DMS153 (cell line): ENCODE data around the gene TANGO2.
"Not testable (repeated sequence)": the region's sequence is repeated elsewhere in the genome, so short reads cannot be mapped to it uniquely, and the experiment has no call there.

Experiments
- DNase-seq: peaks from one replicate; lab custom pipeline; 2025; lab: John Stamatoyannopoulos, UW

Gene TANGO2

DNA sequence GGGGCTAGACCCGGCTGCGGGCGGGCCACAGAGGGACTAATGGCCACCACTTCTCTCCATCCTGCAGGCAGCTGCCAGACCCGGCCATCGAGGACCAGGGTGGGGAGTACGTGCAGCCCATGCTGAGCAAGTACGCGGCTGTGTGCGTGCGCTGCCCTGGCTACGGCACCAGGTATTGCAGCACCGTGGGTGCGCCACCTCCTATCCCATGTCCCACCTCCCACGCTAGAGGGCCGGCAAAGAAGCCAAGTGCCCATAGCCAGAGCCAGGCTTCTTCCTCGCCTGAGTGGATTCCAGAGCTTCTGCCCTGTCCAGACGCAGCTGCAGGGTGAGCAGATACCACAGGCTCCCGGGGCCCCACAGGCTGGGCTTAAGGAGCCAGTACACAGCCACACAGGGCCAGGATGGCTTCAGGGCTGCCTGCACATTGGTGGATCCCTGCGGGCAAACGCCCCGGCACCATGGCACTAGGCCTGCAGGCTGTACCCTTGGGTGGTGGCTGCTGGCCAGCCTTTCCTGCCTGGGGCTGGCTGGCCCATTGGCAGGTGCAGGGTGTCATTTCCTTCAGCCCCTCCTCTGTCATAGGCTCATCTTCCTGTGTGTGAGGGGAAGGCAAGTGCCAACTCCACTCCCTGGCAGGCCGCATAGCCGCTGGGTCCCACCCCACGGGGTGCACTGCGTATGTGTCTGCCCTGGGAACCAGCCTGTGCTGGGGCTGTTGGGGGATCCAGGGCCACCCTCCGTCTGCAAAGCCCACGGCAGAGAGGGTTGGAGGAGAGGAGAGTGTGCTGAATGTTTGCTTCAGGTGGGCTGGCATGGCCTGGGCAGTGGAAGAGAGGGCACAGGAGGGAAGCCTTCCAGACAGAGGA lies 42.6 kb downstream of the TANGO2 start:
- no peak for DNase-seq

DNA sequence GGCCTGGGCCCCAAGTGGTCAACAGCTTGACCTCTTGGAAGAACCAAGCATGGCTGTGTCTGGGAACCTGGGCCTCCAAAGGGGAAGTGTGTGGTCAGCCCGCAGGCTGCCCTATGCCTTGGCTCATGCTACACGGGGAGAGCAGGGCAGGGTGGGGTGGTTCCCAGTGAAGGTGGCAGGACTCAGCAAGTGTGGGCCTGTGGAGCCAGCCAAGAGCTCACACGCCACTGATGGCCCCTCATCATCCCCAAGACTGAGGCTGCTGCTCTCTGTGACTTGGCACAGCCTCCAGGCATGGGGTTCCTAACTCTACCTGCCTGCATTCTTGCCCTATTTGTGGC lies 43.2 kb downstream of the TANGO2 start:
- DNase-seq, result no peak

DNA sequence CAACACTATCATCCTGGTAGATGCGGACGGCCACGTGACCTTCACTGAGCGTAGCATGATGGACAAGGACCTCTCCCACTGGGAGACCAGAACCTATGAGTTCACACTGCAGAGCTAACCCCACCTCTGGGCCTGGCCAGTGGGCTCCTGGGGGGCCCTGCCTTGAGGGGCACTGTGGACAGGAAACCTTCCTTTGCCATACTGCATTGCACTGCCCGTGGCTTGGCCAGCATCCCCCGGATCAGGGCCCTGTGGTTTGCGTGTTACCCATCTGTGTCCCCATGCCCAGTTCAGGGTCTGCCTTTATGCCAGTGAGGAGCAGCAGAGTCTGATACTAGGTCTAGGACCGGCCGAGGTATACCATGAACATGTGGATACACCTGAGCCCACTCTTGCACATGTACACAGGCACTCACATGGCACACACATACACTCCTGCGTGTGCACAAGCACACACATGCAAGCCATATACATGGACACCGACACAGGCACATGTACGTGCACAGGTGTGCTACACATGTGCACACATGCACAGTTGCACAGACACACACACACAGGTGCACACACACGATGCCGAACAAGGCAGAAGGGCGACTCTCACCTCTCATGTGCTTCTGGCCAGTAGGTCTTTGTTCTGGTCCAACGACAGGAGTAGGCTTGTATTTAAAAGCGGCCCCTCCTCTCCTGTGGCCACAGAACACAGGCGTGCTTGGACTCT lies 43.8 kb downstream of the TANGO2 start:
- DNase-seq, result no peak

DNA sequence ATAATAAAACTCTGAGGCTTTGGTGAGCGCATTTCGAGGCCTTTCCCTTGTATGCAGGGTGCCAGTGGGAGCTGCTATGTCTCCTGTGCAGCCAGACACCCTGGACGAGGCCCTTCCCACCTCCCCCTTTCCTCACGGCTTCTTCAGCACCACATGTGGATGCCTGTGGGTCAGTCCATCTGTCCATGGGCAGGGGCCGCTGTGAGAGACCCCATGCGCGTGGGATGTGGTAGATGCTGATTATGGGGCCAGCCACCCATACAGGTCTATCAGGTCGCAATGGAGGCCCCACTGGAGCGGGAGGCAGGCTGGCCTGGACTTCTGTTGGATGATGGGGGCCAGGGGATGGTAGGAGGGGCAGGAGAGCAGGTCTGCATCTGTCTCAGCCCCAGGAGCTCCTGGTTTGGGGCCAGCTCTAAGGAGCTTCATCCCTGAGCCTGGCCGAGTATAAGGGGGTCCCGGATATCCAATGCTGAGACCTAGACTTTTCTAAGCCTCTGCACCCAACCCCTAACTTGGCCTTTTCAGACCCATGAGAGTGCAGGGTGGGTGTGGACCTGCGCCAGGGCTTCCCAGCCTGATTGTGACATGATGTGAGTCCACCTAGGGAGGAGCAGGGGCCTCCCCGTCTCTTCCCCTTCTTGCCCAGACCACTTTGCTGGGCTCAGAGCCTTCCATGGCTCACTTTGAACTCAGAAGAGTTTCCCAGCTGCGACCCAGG lies 45.1 kb downstream of the TANGO2 start:
- DNase-seq, result no peak

DNA sequence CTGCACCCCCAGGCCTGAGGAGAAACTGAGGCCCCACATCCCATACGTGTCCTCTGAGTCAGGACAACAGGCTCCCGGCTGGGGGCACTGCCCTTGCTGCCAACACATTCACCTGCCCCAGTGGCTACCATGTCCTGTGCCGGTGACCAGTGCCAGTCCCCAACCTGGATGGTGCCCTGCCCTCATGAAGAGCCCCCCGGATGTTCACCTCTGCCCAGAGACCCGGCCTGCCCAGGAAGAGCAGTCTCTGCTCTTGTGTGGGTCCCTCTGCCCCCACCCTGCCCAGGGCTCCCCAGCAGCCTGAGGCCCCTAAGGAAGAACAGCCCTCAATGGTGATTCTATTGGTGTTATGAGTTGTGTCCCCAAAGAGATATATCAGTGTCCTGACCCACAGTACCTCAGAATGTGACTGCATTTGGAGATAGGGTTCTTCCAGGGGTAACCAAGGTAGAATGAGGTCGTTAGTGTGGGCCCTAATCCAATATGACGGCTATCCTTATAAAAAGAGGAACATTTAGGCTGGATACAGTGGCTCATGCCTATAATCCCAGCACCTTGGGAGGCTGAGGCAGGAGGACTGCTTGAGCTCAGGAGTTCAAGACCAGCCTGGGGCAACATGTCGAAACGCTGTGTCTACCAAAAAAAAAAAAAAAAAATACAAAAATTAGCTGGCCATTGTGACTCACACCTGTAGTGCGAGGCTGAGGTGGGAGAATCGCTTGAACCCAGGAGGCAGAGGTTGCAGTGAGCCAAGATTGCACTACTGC lies 45.9 kb downstream of the TANGO2 start:
- DNase-seq, result no peak

DNA sequence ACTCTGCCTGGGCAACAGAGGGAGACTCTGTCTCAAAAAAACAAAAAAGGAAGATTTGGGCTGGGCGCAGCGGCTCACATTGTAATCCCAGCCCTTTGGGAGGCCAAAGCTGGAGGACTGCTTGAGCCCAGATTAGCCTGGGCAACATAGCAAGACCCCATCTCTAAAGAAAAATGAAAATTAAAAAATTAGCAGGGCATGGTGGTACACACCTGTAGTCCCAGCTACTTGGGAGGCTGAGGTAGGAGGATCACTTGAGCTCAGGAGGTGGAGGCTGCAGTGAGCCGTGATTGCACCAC lies 46.4 kb downstream of the TANGO2 start:
- not testable (repeated sequence) for DNase-seq

DNA sequence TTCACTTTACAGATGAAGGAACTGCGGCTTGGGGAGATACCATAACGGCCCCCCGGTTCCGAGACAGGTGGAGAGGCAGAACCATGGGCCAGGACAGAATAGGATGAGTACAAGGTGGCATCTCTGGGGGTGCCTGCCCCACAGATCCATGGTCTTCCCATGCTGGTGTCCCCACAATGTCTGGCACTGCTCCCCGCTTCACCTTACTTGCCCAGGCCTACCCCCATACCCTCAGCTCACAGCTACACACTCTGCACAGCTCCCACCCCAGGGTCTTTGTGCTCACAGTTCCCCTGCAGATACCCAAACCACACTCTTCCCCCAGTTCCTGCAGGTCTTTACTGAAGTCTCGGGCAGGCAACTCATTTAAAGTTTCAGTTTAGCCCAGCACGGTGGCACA lies 47.7 kb downstream of the TANGO2 start:
- DNase-seq, result no peak

DNA sequence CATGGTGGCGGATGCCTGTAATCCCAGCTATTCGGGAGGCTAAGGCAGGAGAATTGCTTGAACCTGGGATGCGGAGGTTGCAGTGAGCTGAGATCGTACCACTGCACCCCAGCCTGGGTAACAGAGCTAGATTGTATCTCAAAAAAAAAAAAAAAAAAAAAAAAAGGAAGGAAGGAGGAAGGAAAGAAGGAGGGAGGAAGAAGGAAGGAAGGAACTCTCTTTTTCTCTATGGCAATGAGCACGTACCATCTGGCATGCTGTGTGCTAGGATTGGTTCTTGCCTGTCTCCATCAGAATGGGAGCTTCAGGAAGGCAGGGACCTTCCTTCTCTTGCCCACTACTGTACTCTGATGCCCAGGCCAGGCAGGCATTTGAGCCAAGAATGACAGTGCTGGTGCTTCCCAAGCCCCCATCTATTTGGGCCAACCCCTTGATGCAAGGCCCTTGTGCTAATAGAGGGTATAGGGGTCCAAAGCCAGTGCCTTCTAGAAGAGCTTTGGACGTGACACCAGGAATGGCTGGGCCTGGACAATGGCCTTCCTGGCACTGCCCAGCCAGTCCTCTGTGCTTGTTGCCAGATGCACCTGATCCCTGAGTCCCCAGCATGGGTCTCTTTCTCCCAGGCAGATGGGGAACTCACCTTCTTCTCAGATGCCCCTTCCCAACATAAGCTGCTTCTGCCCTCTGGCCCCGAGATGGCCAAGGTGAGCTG lies 48.6 kb downstream of the TANGO2 start:
- DNase-seq, result no peak

DNA sequence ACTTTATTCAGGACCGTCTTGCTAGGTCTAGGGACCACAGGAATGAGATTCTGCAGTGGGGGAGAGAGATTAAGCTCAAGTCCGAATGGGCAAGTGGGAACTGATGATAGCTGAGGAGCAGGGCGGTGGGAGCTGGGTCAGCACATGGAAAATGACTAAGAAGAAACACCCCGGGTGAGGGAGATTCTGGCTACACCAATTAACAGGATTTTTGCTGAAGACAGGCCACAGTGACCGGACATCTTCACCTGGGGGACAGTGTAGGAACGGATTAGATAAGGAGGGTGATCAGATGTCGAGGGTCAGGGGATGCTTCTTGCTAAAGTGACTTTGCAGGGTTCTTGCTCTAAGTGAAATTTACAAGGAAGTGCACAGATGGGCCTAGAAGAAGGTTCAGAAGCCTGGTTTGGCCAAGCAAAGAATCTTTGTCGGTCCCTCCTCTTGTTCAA lies 50.6 kb downstream of the TANGO2 start:
- DNase-seq, result no peak

DNA sequence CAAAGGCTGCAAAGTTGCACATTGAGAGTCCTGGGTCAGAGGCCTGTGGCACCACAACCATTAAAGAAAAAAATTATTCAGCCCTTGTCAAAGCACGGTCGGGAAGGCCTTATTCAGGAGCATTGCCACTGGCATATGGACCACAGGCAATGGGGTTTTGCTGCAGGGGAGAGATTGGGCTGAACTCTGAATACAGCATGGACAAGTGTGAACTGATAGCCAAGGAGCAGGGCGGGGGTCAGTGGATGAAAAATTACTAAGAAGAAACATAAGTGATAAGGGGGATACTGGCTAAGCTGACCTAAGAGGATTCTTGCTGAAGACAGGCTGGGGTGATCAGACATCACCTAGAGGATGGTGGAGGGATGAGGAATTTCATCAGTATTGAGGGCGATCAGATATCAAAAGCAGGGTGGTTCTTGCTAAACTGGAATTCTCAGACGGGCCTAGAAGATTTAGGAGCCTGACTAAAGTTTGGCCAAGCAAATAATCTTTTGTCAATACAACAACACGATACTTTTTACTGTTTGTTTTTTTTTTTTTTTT lies 55.8 kb downstream of the TANGO2 start:
- DNase-seq, result no peak

DNA sequence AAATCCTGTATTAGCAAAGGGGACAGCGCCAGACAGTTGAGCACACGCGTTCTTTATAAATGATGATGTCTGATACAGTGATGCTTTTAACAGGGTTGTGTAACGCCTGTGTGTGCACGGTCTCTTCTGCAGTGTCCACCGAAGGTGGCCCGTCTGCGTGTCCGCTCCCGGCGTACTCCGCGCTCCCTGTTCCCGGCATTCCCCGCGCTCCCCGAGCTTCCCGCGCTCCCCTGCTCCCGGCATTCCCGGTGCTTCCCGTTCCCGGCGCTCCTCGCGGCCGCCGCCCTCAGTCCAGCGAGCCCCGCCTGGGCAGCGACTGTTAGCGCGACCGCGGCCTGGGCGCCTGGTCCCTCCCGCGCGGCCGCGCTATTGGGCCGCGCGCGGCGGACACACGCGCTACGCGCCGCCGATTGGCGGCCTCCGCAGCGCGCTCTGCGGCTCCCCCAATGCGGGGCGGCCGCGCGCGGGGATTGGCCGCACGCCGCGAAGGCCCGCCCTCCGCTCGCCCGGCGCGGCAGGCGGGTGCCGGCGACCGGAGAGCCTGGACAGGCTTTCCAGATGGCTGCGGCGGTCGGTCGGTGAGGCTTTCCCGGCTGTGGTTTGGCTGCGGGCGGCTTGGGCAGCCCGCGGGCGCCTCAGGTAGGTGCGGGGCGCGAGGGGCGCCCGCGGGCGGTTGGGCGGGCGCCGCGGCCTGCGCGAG lies 59.0 kb downstream of the TANGO2 start, which contains the start of gene DGCR8:
DGCR8 (plus strand) TSS at position 497 of the 700 bp plus-strand sequence. CDS start 5,723 bp downstream, outside the sequence.
- DNase-seq, result peak; percentile 95

DNA sequence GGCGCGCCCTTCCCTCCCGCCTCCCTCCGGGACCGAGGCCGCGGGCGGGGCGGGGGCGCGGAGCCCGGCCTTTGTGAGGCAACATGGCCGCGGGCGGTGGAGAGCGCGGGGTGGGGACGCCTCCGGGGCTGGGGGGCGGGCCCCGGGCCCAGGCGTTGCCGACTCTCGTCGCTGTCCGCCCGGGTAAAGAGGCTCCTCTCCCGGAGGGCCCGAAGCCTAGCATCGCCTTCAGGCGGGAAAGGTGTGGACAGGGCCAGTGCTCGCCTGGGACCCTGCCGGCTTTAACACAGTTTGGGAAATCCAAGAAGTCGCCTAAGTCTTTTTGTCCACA lies 59.5 kb downstream of the TANGO2 start:
- no peak for DNase-seq

DNA sequence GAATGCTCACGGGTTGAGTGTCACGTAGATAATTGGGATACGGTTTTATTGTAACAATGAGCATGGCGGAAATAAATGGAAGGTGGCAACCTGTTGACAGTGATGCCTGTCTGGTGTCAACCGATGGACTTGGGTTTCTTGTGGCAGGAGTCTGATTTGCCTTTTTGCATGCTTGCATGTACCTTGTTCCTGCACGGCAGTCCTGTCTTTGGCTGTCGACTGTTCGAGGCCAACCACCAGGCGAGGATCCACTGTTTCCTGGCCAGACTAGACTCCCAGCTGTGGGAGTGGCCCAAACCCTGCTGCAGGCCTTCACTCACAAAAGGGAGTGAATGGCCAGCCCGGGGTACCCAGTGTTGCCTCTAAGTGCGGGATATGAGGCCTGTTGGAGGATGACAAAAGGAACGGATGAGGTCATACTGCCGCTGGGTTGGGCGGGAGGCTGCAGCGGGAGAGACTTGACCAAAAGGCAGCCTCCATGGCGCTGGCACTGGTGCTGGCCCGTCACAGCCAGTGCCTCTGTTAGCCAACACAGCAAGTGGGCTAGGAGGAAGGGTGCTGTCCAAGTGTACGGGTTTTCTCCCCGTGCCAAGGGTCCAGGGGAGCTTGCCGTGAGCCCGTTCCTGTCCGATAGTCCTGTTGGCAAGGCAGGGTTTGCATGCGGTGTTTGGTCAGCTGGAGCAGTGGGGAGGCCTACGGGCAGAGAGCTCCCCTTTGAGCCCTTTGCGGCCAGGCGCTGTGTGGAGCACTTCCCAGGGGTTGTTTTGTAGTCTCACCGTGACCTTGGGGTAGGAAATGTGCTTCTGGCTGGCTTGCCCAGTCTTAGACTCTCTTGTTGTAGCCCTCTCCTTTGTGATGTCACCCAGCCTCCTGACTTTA lies 60.1 kb downstream of the TANGO2 start:
- DNase-seq, result no peak

DNA sequence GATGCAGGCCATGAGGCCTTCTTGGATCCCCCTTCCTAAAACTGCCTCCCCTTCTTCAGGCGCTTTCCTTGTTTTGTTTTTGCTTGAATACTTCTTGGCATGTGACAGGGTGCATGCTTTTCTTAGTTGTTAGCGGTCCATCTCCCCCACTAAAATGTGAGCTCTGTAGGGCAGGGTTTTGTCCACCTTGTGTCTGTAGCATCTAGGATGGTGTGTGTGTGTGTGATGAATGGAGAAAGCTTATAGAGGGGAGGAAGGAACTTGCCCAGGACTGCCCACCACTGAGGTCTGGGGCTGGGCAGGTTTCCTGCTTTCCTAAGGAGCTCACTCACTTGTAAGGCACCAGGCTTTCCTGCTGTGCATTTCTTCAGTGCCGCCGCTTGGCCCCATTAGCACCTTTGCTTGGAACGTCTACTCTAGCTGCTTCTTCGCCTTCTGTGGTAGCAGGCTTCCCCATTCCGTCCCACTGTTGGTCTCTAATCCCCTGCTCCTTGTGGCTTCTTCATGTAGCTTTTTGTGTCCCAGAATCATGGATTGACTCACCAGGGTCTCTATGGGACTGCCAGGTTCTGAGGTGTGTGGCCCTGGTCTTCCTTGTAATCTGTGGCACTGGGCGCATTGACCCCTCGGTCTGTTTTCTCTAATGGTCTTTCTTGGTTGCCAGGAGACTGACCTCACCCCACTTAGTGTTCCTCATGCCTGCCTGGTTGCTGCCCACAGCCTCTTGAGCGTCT lies 62.4 kb downstream of the TANGO2 start:
- DNase-seq, result no peak

DNA sequence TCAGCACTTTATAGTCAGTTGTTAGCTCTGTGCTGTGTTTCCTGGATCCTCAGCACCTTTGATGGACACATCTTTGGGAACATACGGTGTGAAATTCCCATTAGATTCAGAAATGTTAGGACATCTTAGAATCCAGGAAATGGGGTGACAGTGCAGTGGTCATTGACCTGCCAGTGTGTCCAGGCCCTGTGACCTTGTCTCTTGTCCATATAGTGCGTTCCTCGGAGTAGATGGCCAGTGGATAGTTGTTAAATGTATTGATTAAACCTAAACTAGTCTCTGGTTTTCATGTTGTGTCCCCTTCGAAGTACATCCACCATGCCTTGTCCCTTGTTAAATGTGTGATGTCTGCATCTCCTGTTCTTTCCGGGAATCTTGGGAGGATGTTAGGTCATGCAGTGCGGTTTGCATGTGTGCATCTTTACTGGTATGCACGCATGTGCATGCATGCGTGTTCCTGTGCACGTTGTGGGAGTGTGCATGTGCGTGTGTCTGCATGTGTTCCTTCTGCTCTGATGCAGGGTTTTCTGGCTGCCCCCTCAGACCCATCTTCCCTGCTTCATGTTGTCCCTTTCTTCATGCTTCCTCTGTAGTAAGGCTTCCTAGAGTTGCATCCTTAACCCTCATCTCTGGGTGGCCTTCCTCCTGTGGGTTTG lies 63.1 kb downstream of the TANGO2 start:
- DNase-seq, result no peak

DNA sequence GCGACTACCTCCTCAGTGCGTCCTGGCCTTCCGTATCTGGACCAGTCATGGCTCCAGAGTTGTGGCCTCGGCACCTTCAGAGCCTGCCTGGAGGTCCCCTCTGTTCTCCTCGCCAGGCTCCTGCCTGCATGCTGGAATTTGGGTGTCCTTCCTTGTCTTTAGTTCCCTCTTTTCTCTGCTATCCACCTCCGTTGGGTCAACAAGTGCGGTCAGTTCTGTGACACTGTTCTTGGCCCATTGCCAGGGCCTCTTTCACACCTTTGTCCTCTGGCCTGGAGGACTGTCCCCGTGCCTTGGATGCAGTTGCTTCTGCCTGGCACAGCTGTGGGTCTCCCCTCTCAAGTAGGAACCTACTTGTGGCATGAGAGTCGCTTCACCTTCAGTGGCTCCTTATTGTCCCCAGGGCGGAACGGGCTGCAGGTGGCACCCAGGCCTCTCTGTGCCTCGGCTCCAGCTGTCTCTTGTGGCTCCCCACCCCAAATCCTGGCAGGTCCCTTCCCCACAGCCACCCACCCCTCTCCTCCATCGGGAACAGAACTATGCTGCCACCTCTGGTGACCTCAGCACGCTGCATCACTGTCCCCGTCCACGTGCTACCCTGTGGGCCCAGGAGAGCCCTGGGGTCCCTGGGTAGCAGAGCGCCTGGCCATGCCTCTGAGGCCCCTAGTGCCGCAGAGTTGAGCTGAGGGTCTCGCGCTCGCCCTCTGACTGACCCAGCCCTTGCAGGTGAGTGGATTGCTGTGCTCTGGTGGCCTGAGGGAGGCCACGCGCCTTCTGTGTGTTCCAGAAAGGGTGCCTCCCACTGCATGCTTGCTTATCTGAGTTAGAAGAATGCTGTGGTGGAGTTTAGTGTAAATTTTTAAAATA lies 63.9 kb downstream of the TANGO2 start:
- DNase-seq, result no peak

DNA sequence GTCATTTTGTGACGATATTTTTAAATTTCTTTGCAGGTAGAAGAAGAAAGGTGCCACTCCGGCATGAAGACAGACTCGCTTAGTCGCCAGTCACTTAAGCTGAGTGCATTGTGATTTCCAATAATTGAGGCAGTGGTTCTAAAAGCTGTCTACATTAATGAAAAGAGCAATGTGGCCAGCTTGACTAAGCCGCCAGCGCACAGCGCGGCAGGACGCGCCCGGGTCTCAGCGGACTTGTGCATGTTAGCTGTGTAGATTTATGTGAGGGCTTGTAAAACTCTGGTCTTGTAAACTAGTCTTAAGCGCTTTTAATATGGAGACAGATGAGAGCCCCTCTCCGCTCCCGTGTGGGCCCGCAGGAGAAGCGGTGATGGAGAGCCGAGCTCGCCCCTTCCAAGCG lies 64.7 kb downstream of the TANGO2 start:
- DNase-seq, result no peak
